Caco-2 (cell line): ENCODE data around the gene TTC21B. TPM values are rescaled to one million over a fixed set of nuclear protein-coding genes. Genes with fewer than 3 reads are reported as not detected.

Experiments used
- BruUV-seq: library from RNA; stranded (reverse); fragments of 400-500 nt; replicated peaks from 2 replicates; lab custom pipeline; 2021; lab: Mats Ljungman, UMichigan
- CTCF ChIA-PET: fragments of 300-600 bp; sonication (Branson Sonifier 250); formaldehyde crosslinking; loops from one replicate; lab custom pipeline; 2022; ENCODE audit warnings: antibody characterized with exemption; lab: Charles Lee
- POLR2A ChIA-PET: fragments of 300-600 bp; sonication (Branson Sonifier 250); formaldehyde crosslinking; loops from one replicate; lab custom pipeline; 2022; ENCODE audit warnings: antibody characterized with exemption; lab: Charles Lee
- DNase-seq, 2 experiments: peaks; one replicate each; pipeline versions ENCODE4 v3.0.0 to v3.0.0-alpha.2; 2020 to 2022
- H3K27me3 ChIP-seq: replicated peaks from 2 replicates; pipeline ENCODE4 v1.6.0; 2011; ENCODE audit warnings: low read length; ENCODE audit not compliant: control insufficient read depth, insufficient read depth
- H3K36me3 ChIP-seq: 2 replicates; pipeline ENCODE4 v1.5.1; 2011; ENCODE audit warnings: low read length; ENCODE audit not compliant: control insufficient read depth, insufficient read depth
- H3K4me1 ChIP-seq: fragments of 250-450 bp; sonication (Bioruptor Pico); 2 replicates; pipeline ENCODE4 v1.5.1; 2020; ENCODE audit warnings: mild to moderate bottlenecking
- H3K4me3 ChIP-seq: 2 replicates; pipeline ENCODE4 v1.5.1; 2011; ENCODE audit warnings: low read depth, mild to moderate bottlenecking, control low read depth, low read length
- H3K9me3 ChIP-seq: fragments of 250-450 bp; sonication (Bioruptor Pico); 2 replicates; pipeline ENCODE4 v1.5.1; 2020; ENCODE audit warnings: mild to moderate bottlenecking, moderate library complexity
- H3K27ac Mint-ChIP-seq: one replicate; pipeline ENCODE4 v1.8.0; 2022; ENCODE audit warnings: mixed read lengths; ENCODE audit not compliant: unreplicated experiment
- H3K27me3 Mint-ChIP-seq: one replicate; pipeline ENCODE4 v1.8.0; 2022; ENCODE audit warnings: mixed read lengths; ENCODE audit not compliant: insufficient read depth, unreplicated experiment
- H3K36me3 Mint-ChIP-seq: one replicate; pipeline ENCODE4 v1.8.0; 2022; ENCODE audit warnings: mild to moderate bottlenecking, mixed read lengths; ENCODE audit not compliant: insufficient read depth, unreplicated experiment
- H3K4me1 Mint-ChIP-seq: one replicate; pipeline ENCODE4 v1.8.0; 2022; ENCODE audit warnings: low read depth, mixed read lengths; ENCODE audit not compliant: unreplicated experiment
- H3K4me3 Mint-ChIP-seq: one replicate; pipeline ENCODE4 v1.8.0; 2022; ENCODE audit warnings: mild to moderate bottlenecking, moderate library complexity, mixed read lengths; ENCODE audit not compliant: unreplicated experiment
- H3K9me3 Mint-ChIP-seq: one replicate; pipeline ENCODE4 v1.8.0; 2022; ENCODE audit warnings: mixed read lengths; ENCODE audit not compliant: unreplicated experiment
- intact Hi-C: fragments of 100-400 bp; cut with micrococcal nuclease; formaldehyde crosslinking; loops from one replicate; pipeline ENCODE4 v1.10.0; 2022; ENCODE audit not compliant: unreplicated experiment
- total RNA-seq: library from RNA; stranded (reverse); gene quantifications from 2 replicates; pipeline ENCODE4 v1.2.3, GENCODE V29; 2022
- TF ChIP-seq, protein P1 (sequence below), 2 experiments: fragments of 200-600 bp in 1 of 2; IDR thresholded peaks; 1 replicate in 1 of 2; 2 replicates in 1 of 2; pipeline versions ENCODE4 v1.5.1 to v1.8.0; 2011 to 2022; ENCODE audit warnings: antibody characterized with exemption in 1 of 2, control low read depth in 1 of 2, inconsistent platforms in 1 of 2, low read depth in 1 of 2, low read length in 1 of 2, mild to moderate bottlenecking in 1 of 2, moderate library complexity in 1 of 2; ENCODE audit not compliant: insufficient read depth in 1 of 2, severe bottlenecking in 1 of 2, unreplicated experiment in 1 of 2

Gene TTC21B
- total RNA-seq, 1 experiment from 2014 or later: 14.2 TPM

- intact Hi-C loops: no loop called here
- Mint-ChIP-seq H3K27ac (no peak overlapping the region), H3K9me3 (no peaks in the 10 kb centered on the region), H3K36me3 (peaks cover 5% of the 10 kb centered on the region), H3K4me1 (peaks cover 10% of the 10 kb centered on the region), H3K27me3 (no peaks in the 10 kb centered on the region), H3K4me3 (no peak overlapping the region)
- no peak overlapping the region for H3K4me3 ChIP-seq
- no peak for DNase-seq
- peaks cover 9% of the 10 kb centered on the region; the same call in 1 of the 2 replicates for H3K4me1 ChIP-seq
- H3K9me3 ChIP-seq: no peaks in the 10 kb centered on the region
- BruUV-seq: no TSS peak
- CTCF ChIA-PET: no interaction called here
- no peaks in the 10 kb centered on the region; the same call in 1 of the 2 replicates for H3K36me3 ChIP-seq
- POLR2A ChIA-PET: no interaction called here
- TF ChIP-seq, protein P1, sequence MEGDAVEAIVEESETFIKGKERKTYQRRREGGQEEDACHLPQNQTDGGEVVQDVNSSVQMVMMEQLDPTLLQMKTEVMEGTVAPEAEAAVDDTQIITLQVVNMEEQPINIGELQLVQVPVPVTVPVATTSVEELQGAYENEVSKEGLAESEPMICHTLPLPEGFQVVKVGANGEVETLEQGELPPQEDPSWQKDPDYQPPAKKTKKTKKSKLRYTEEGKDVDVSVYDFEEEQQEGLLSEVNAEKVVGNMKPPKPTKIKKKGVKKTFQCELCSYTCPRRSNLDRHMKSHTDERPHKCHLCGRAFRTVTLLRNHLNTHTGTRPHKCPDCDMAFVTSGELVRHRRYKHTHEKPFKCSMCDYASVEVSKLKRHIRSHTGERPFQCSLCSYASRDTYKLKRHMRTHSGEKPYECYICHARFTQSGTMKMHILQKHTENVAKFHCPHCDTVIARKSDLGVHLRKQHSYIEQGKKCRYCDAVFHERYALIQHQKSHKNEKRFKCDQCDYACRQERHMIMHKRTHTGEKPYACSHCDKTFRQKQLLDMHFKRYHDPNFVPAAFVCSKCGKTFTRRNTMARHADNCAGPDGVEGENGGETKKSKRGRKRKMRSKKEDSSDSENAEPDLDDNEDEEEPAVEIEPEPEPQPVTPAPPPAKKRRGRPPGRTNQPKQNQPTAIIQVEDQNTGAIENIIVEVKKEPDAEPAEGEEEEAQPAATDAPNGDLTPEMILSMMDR (IDR thresholded peaks at IDR 0.05; ENCODE audit: insufficient read depth in 1 of 2, low read depth in 1 of 2, low read length in 1 of 2, severe bottlenecking in 1 of 2, unreplicated experiment in 1 of 2): no peak
- no peaks in the 10 kb centered on the region for H3K27me3 ChIP-seq
These were observed 62.2 kb downstream of the TTC21B start for GRCh38 chr2:165891345-165891744.

DNA sequence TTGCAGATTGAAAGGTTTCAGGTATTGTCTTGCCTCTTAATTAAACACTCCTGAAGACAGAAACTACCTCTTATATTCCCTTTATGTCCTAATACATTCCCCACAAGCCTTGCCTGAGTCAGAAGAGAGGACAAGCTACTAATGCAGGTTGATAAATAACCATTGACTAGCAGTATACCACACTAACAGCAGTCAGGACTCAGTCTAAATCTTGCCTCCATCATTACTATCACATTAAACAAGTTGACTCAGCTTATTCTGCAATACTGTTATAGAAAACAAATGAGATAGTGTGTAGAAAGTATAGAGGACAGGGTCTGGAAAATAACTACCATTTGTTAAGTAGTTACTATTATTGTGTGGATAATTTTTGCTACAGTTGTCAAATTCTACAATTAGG, 63.8 kb downstream of the TTC21B start:
- H3K4me1 Mint-ChIP-seq: peaks cover 10% of the 10 kb centered on the region
- no peaks in the 10 kb centered on the region for H3K9me3 Mint-ChIP-seq
- H3K27me3 Mint-ChIP-seq: no peaks in the 10 kb centered on the region
- peaks cover 9% of the 10 kb centered on the region; the same call in 1 of the 2 replicates for H3K4me1 ChIP-seq
- H3K4me3 ChIP-seq: no peak overlapping the region
- no peaks in the 10 kb centered on the region; the same call in none of the 2 replicates for H3K36me3 ChIP-seq
- DNase-seq: no peak
- H3K4me3 Mint-ChIP-seq: no peak overlapping the region
- H3K27ac Mint-ChIP-seq: no peak overlapping the region
- TF ChIP-seq, protein P1 (IDR thresholded peaks at IDR 0.05; ENCODE audit: insufficient read depth in 1 of 2, low read depth in 1 of 2, low read length in 1 of 2, severe bottlenecking in 1 of 2, unreplicated experiment in 1 of 2): no peak
- H3K27me3 ChIP-seq: no peaks in the 10 kb centered on the region
- no TSS peak for BruUV-seq
- peaks cover 11% of the 10 kb centered on the region for H3K36me3 Mint-ChIP-seq
- intact Hi-C loops: no loop called here
- POLR2A ChIA-PET: no interaction called here
- no peaks in the 10 kb centered on the region for H3K9me3 ChIP-seq
- CTCF ChIA-PET: interaction anchor here (0.5 kb wide), 1 partner anchor 606 kb away, joined by 3 read pairs; no protein-coding TSS in a partner anchor

DNA sequence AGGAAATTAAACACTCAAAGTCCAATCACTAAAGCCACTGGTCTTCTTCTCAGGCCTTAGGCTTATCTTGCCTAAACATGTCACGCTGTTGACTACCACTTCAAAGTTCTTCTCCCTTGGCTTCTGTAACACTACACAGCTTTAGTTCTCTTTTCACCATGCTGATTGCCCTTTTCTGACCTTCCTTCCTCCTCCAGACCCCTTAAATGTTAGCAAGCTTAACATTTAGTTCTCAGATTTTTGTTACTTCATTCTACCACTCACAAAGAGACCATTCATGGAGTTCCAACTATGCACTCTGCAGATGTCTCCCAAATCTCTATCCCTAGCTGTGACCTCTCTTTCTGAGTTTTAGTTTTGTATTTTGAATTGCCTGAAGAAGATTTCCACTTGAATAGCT, 64.4 kb downstream of the TTC21B start:
- POLR2A ChIA-PET: no interaction called here
- intact Hi-C loops: no loop called here

More for the DNA sequence above, 64.4 kb downstream of the TTC21B start:
- Histone ChIP-seq H3K4me3 (no peak overlapping the region), H3K36me3 (no peaks in the 10 kb centered on the region; the same call in none of the 2 replicates), H3K27me3 (no peaks in the 10 kb centered on the region), H3K4me1 (peaks cover 9% of the 10 kb centered on the region; the same call in 1 of the 2 replicates), H3K9me3 (no peaks in the 10 kb centered on the region)
- Mint-ChIP-seq H3K4me1 (peaks cover 9% of the 10 kb centered on the region), H3K27me3 (no peaks in the 10 kb centered on the region), H3K27ac (no peak overlapping the region), H3K4me3 (no peak overlapping the region), H3K36me3 (peaks cover 11% of the 10 kb centered on the region), H3K9me3 (no peaks in the 10 kb centered on the region)
- TF ChIP-seq, protein P1 (IDR thresholded peaks at IDR 0.05; ENCODE audit: insufficient read depth in 1 of 2, low read depth in 1 of 2, low read length in 1 of 2, severe bottlenecking in 1 of 2, unreplicated experiment in 1 of 2): no peak
- CTCF ChIA-PET: no interaction called here
- no TSS peak for BruUV-seq
- no peak for DNase-seq
